KOPT-K1 (cell line): ENCODE results near the gene EPS8.
"Not testable (repeated sequence)": the region's sequence is repeated elsewhere in the genome, so short reads cannot be mapped to it uniquely, and the experiment has no call there.

ENCODE experiments used
- H3K27ac ChIP-seq: fragments of 200-600 bp; sonication (generic); 2 replicates; pipeline ENCODE4 v1.5.1; 2016; ENCODE audit warnings: antibody characterized with exemption, mild to moderate bottlenecking, low read depth, low read length; ENCODE audit not compliant: poor library complexity, severe bottlenecking
- H3K36me3 ChIP-seq: fragments of 200-600 bp; sonication (generic); 2 replicates; pipeline ENCODE4 v1.5.1; 2017; ENCODE audit warnings: antibody characterized with exemption, mild to moderate bottlenecking, low read length, moderate library complexity; ENCODE audit not compliant: insufficient read depth
- H3K9me3 ChIP-seq: fragments of 200-600 bp; sonication (generic); 2 replicates; pipeline ENCODE4 v1.5.1; 2017; ENCODE audit warnings: antibody characterized with exemption, low read length, mild to moderate bottlenecking; ENCODE audit not compliant: insufficient read depth, poor library complexity, severe bottlenecking

EPS8 gene

GRCh38 chr12:15752785-15753184 is 36.4 kb downstream of the EPS8 start:
- Histone ChIP-seq H3K36me3 (no peaks in the 10 kb centered on the region), H3K9me3 (no peaks in the 10 kb centered on the region), H3K27ac (no peak overlapping the region)

- Histone ChIP-seq H3K27ac (no peak overlapping the region), H3K36me3 (no peaks in the 10 kb centered on the region), H3K9me3 (no peaks in the 10 kb centered on the region)
Measured at GRCh38 chr12:15751741-15752140, 37.4 kb downstream of the EPS8 start.

- Histone ChIP-seq H3K36me3 (no peaks in the 10 kb centered on the region), H3K9me3 (no peaks in the 10 kb centered on the region), H3K27ac (no peak overlapping the region)
Measured at GRCh38 chr12:15749937-15750336, 39.3 kb downstream of the EPS8 start.

GRCh38 chr12:15741870-15742269 is 47.3 kb downstream of the EPS8 start:
- not testable (repeated sequence) for H3K27ac ChIP-seq, H3K36me3 ChIP-seq, H3K9me3 ChIP-seq

GRCh38 chr12:15741082-15741481 is 48.1 kb downstream of the EPS8 start:
- Histone ChIP-seq H3K9me3 (no peaks in the 10 kb centered on the region), H3K36me3 (no peaks in the 10 kb centered on the region), H3K27ac (no peak overlapping the region)

GRCh38 chr12:15740389-15740788 is 48.8 kb downstream of the EPS8 start:
- not testable (repeated sequence) for H3K9me3 ChIP-seq, H3K27ac ChIP-seq, H3K36me3 ChIP-seq

- H3K27ac ChIP-seq, result no peak overlapping the region
- no peaks in the 10 kb centered on the region for H3K36me3 ChIP-seq
- H3K9me3 ChIP-seq, result no peaks in the 10 kb centered on the region
Measured at GRCh38 chr12:15738438-15739015, 50.7 kb downstream of the EPS8 start.

- H3K27ac ChIP-seq, result no peak overlapping the region
- no peaks in the 10 kb centered on the region for H3K36me3 ChIP-seq
- no peaks in the 10 kb centered on the region for H3K9me3 ChIP-seq
Measured at GRCh38 chr12:15735837-15736615, 53.2 kb downstream of the EPS8 start.

GRCh38 chr12:15733136-15733535 is 56.1 kb downstream of the EPS8 start:
- no peaks in the 10 kb centered on the region for H3K36me3 ChIP-seq
- H3K9me3 ChIP-seq, result no peaks in the 10 kb centered on the region
- no peak overlapping the region for H3K27ac ChIP-seq

GRCh38 chr12:15732341-15733061 is 56.7 kb downstream of the EPS8 start:
- Histone ChIP-seq H3K36me3 (no peaks in the 10 kb centered on the region), H3K9me3 (no peaks in the 10 kb centered on the region), H3K27ac (no peak overlapping the region)

GRCh38 chr12:15731940-15732339 is 57.2 kb downstream of the EPS8 start:
- Histone ChIP-seq H3K27ac (no peak overlapping the region), H3K36me3 (no peaks in the 10 kb centered on the region), H3K9me3 (no peaks in the 10 kb centered on the region)

- Histone ChIP-seq H3K27ac (no peak overlapping the region), H3K9me3 (no peaks in the 10 kb centered on the region), H3K36me3 (no peaks in the 10 kb centered on the region)
Measured at GRCh38 chr12:15729097-15729496, 60.1 kb downstream of the EPS8 start.

GRCh38 chr12:15728118-15728598 is 61.0 kb downstream of the EPS8 start:
- H3K9me3 ChIP-seq, result no peaks in the 10 kb centered on the region
- no peak overlapping the region for H3K27ac ChIP-seq
- no peaks in the 10 kb centered on the region for H3K36me3 ChIP-seq

GRCh38 chr12:15726878-15727150 is 62.4 kb downstream of the EPS8 start:
- H3K27ac ChIP-seq, result no peak overlapping the region
- H3K36me3 ChIP-seq, result no peaks in the 10 kb centered on the region
- no peaks in the 10 kb centered on the region for H3K9me3 ChIP-seq

GRCh38 chr12:15726027-15726877 is 62.9 kb downstream of the EPS8 start:
- no peaks in the 10 kb centered on the region for H3K36me3 ChIP-seq
- no peak overlapping the region for H3K27ac ChIP-seq
- no peaks in the 10 kb centered on the region for H3K9me3 ChIP-seq
